22Rv1 (cell line): ENCODE measurements around the gene TMIGD2.

ENCODE experiments used
- CTCF ChIP-seq: fragments of 450-650 bp; IDR thresholded peaks from 2 replicates; pipeline ENCODE4 v1.5.1; 2017; ENCODE audit warnings: mild to moderate bottlenecking
- ZFX ChIP-seq: fragments of 450-650 bp; IDR thresholded peaks from 2 replicates; pipeline ENCODE4 v1.6.1; 2017; ENCODE audit warnings: antibody characterized with exemption, borderline replicate concordance

- TF ChIP-seq CTCF (peak; percentile 78), ZFX (no peak)
Measured at GRCh38 chr19:4246767-4247593, 55.2 kb downstream of the TMIGD2 start, which contains the start of gene YJU2.
